HUES64 (cell line): ENCODE measurements around the gene DDT.
"Not testable (repeated sequence)": the region's sequence is repeated elsewhere in the genome, so short reads cannot be mapped to it uniquely, and the experiment has no call there.

ENCODE experiments used
- H3K27ac ChIP-seq: 2 replicates; pipeline ENCODE4 v1.7.0; 2013; ENCODE audit warnings: low read depth, low read length, inconsistent platforms
- H3K27me3 ChIP-seq: 2 replicates; pipeline ENCODE4 v1.6.1; 2013; ENCODE audit warnings: mild to moderate bottlenecking, low read length; ENCODE audit not compliant: insufficient read depth
- H3K36me3 ChIP-seq: 2 replicates; pipeline ENCODE4 v1.6.1; 2013; ENCODE audit warnings: mild to moderate bottlenecking, low read length; ENCODE audit not compliant: insufficient read depth
- H3K4me1 ChIP-seq: 2 replicates; pipeline ENCODE4 v1.6.1; 2013; ENCODE audit warnings: mild to moderate bottlenecking, low read length, moderate library complexity; ENCODE audit not compliant: insufficient read depth
- H3K4me3 ChIP-seq: 2 replicates; pipeline ENCODE4 v1.5.1; 2013; ENCODE audit warnings: mild to moderate bottlenecking, low read length, moderate library complexity
- H3K9ac ChIP-seq: 2 replicates; pipeline ENCODE4 v1.6.1; 2013; ENCODE audit warnings: mild to moderate bottlenecking, low read depth, low read length
- H3K9me3 ChIP-seq: 2 replicates; pipeline ENCODE4 v1.6.1; 2013; ENCODE audit warnings: low read depth, low read length; ENCODE audit not compliant: insufficient read depth
- WGBS: fragments of 150-250, 120-280 bp; methylation state at CpG from one replicate; pipeline ENCODE4 v1.1.7; 2013; ENCODE audit warnings: missing lambda C conversion rate; 5-methylcytosine and 5-hydroxymethylcytosine counted together

Gene DDT

GRCh38 chr22:23989583-23990244, 15.5 kb upstream of the DDT start:
- not testable (repeated sequence) for H3K9ac ChIP-seq, H3K4me1 ChIP-seq, H3K36me3 ChIP-seq, H3K27ac ChIP-seq, H3K9me3 ChIP-seq, H3K27me3 ChIP-seq, H3K4me3 ChIP-seq
- WGBS = 45% methylated on average over 1 of the region's 3 CpGs

- not testable (repeated sequence) for H3K36me3 ChIP-seq
These were observed 12.4 kb upstream of the DDT start for GRCh38 chr22:23986538-23987178.

GRCh38 chr22:23986089-23986488, 11.8 kb upstream of the DDT start:
- 79% methylated on average over 8 of the region's 8 CpGs for WGBS
- not testable (repeated sequence) for H3K9ac ChIP-seq, H3K4me1 ChIP-seq, H3K9me3 ChIP-seq, H3K27me3 ChIP-seq, H3K4me3 ChIP-seq, H3K36me3 ChIP-seq, H3K27ac ChIP-seq

More at GRCh38 chr22:23986538-23987178, 12.4 kb upstream of the DDT start:
- H3K4me1 ChIP-seq, H3K9me3 ChIP-seq, H3K27ac ChIP-seq, H3K9ac ChIP-seq, H3K27me3 ChIP-seq, H3K4me3 ChIP-seq: not testable (repeated sequence)
- 73% methylated on average over 4 of the region's 4 CpGs for WGBS

GRCh38 chr22:23984430-23984829, 10.2 kb upstream of the DDT start:
- WGBS = 10% methylated on average over 6 of the region's 6 CpGs
- H3K27ac ChIP-seq = no peak overlapping the region
- no peaks in the 10 kb centered on the region for H3K4me1 ChIP-seq
- H3K9me3 ChIP-seq = no peaks in the 10 kb centered on the region
- no peaks in the 10 kb centered on the region for H3K27me3 ChIP-seq
- H3K4me3 ChIP-seq = no peak overlapping the region
- H3K9ac ChIP-seq = no peak overlapping the region
- H3K36me3 ChIP-seq = no peaks in the 10 kb centered on the region

- H3K36me3 ChIP-seq, H3K27me3 ChIP-seq, H3K4me3 ChIP-seq, H3K4me1 ChIP-seq, H3K9ac ChIP-seq, H3K9me3 ChIP-seq, H3K27ac ChIP-seq: not testable (repeated sequence)
- WGBS = no CpG with 5 or more reads among the region's 7 CpGs
These were observed 6.3 kb upstream of the DDT start for GRCh38 chr22:23980567-23980966.

- H3K27ac ChIP-seq, H3K9ac ChIP-seq, H3K36me3 ChIP-seq, H3K27me3 ChIP-seq, H3K4me1 ChIP-seq, H3K4me3 ChIP-seq, H3K9me3 ChIP-seq: not testable (repeated sequence)
- no CpG with 5 or more reads among the region's 41 CpGs for WGBS
These were observed 5.5 kb upstream of the DDT start, which contains the start of gene GSTT2 for GRCh38 chr22:23979557-23980240. Gene GSTT2, plus strand, starts transcription at chr22:23980134.

GRCh38 chr22:23977304-23977703, 3.1 kb upstream of the DDT start:
- not testable (repeated sequence) for H3K27me3 ChIP-seq, H3K4me1 ChIP-seq, H3K36me3 ChIP-seq, H3K9me3 ChIP-seq, H3K27ac ChIP-seq, H3K4me3 ChIP-seq, H3K9ac ChIP-seq
- 97% methylated on average over 5 of the region's 12 CpGs for WGBS

- not testable (repeated sequence) for H3K9me3 ChIP-seq, H3K4me3 ChIP-seq, H3K27ac ChIP-seq, H3K9ac ChIP-seq, H3K4me1 ChIP-seq, H3K27me3 ChIP-seq
- 31% methylated on average over 6 of the region's 27 CpGs for WGBS
- H3K36me3 ChIP-seq = peaks cover 21% of the 10 kb centered on the region
These were observed 653 bp upstream of the DDT start for GRCh38 chr22:23974836-23975352.

GRCh38 chr22:23971927-23972326, 2.3 kb downstream of the DDT start:
- H3K36me3 ChIP-seq = peaks cover 29% of the 10 kb centered on the region
- over 99% methylated on average over 3 of the region's 3 CpGs for WGBS
- H3K9me3 ChIP-seq, H3K9ac ChIP-seq, H3K4me3 ChIP-seq, H3K4me1 ChIP-seq, H3K27me3 ChIP-seq, H3K27ac ChIP-seq: not testable (repeated sequence)

- no peak overlapping the region for H3K9ac ChIP-seq
- H3K4me1 ChIP-seq = no peaks in the 10 kb centered on the region
- WGBS = 87% methylated on average over 6 of the region's 6 CpGs
- H3K27ac ChIP-seq = no peak overlapping the region
- H3K27me3 ChIP-seq = no peaks in the 10 kb centered on the region
- peaks cover 29% of the 10 kb centered on the region for H3K36me3 ChIP-seq
- H3K9me3 ChIP-seq = no peaks in the 10 kb centered on the region
- H3K4me3 ChIP-seq = no peak overlapping the region
These were observed 3.3 kb downstream of the DDT start for GRCh38 chr22:23970816-23971486.

- Histone ChIP-seq H3K4me3 (no peak overlapping the region), H3K36me3 (peaks cover 29% of the 10 kb centered on the region), H3K9me3 (no peaks in the 10 kb centered on the region), H3K4me1 (no peaks in the 10 kb centered on the region), H3K9ac (no peak overlapping the region), H3K27ac (no peak overlapping the region), H3K27me3 (no peaks in the 10 kb centered on the region)
- 92% methylated on average over 5 of the region's 5 CpGs for WGBS
These were observed 4.0 kb downstream of the DDT start for GRCh38 chr22:23970201-23970641.
